HG03159 (cell line): ENCODE data around the gene CHCHD6.

Experiments used
- ATAC-seq: cut with Tn5 transposase; IDR thresholded peaks from one replicate; pipeline ENCODE4 v1.9.1; 2021; ENCODE audit warnings: mild to moderate bottlenecking, moderate library complexity; ENCODE audit not compliant: unreplicated experiment

Gene CHCHD6

DNA sequence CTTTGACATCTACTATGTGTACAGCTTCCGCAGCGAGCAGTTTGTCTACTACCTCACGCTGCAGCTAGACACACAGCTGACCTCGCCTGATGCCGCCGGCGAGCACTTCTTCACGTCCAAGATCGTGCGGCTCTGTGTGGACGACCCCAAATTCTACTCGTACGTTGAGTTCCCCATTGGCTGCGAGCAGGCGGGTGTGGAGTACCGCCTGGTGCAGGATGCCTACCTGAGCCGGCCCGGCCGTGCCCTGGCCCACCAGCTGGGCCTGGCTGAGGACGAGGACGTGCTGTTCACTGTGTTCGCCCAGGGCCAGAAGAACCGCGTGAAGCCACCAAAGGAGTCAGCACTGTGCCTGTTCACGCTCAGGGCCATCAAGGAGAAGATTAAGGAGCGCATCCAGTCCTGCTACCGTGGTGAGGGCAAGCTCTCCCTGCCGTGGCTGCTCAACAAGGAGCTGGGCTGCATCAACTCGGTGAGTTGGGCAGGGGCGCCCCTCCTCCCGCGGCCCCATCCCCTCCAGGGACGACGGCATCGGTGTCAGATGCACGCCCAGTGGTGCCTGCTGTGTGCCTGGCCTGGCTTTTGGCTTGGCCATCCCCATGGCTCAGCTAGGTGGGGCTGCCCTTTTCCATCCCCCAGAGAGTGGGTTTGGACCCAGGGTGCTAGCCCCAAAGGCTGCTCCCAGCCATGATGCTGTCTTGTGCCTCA lies 285.4 kb downstream of the CHCHD6 start:
- no peak for ATAC-seq

DNA sequence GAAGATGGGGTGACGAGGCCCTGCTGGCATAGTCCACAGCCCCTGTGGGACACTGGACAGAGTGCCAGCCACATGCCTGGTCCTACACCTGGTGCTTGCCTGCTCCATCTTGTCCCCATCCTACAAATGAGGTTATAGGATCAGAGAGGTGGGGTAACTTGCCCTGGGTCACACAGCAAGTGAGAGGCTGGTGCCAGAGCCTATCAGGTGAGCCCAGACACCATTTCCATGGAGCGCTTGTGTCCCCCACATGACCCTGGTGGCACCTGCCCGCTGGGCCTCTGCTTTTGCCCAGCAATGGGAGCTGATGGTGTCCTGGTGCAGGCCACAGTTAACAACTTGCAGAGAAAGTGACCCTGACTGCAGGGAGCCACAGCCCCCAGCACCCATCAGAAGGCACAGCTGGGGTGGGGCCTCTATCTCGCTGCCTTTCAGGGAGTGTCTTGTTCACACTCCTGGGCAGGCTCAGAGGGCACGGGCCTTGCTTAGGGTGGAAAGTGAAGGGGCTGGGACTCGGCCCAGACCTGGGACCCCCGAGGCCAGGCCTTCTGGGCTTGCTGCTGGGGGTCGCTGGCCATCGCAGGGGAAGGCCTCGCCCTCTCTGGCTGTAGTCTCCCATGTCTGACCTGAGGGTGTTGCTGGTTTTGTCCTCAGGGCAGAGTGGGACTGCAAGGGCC lies 286.1 kb downstream of the CHCHD6 start:
- ATAC-seq: no peak

DNA sequence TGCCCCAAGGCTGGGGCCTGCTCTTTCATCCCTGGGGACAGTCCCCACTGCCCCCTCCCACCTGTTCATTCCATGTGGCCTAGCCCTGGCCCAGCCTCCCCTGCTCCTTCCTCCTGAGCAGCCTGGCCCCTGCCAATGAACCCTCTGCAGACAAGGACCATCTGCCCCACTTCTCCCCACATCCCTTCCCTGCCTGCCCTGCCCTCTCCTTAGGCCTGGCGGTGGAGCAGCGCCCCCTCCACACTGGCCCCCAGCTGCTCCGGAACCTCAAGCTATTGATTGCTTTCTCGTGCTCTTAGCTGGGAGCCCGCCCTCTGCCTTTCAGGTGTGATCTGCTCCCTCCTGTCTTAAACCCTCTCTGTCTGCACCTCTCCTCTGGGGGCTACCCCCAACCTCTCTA lies 286.9 kb downstream of the CHCHD6 start:
- no peak for ATAC-seq

DNA sequence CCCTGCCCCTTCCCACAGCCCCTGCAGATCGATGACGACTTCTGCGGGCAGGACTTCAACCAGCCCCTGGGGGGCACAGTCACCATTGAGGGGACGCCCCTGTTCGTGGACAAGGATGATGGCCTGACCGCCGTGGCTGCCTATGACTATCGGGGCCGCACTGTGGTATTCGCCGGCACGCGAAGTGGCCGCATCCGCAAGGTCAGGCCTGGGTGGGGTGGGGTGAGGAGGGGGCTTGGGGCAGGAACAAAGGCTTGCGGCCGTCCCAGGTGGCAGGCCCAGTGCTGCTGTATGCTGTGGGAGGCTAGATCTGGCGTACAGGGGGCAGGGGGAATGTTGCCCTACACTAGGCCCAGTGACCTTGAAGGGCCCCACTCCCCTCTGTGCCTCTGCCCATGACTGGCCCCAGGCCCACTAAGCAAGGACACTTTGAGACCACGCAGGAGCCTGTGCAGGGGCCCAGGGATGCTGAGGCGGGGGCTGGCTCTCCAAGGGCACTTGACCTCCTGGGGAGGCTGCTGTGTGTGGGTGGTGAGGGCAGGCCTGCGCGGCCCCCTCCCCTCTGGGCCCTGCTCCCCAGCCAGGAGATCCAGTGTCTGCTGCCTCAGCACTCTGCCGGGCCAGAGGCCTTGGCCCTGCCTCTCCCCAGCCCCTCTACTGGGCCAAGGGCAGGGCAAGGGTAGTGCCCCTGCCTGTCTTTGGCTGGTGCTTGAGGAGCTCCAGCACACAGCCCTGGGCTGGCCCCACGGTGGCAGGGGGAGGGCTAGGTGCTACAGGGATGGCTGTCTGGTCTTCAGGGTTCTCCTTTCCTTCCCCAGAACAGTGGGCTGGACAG lies 287.5 kb downstream of the CHCHD6 start:
- no peak for ATAC-seq

DNA sequence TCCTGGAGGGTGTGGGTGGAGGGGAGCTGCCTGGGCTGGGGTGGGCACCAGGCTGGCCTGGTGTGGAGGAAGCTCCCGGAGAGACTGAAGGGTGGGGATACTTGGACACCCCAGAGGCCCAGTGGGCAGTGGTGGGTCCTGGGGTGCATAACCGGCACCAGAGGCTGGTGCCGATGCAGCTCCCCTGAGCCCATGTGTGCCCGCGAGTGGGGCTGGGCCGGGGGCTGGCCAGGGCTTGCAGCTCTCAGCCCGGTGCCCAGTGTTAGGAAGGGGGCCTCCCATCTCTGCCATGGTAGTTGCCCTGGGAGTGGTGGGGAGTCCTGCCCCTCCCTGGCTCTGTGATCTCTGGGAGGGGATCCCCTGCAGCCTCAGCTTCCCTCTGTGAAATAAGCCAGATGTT lies 288.2 kb downstream of the CHCHD6 start:
- ATAC-seq: no peak

DNA sequence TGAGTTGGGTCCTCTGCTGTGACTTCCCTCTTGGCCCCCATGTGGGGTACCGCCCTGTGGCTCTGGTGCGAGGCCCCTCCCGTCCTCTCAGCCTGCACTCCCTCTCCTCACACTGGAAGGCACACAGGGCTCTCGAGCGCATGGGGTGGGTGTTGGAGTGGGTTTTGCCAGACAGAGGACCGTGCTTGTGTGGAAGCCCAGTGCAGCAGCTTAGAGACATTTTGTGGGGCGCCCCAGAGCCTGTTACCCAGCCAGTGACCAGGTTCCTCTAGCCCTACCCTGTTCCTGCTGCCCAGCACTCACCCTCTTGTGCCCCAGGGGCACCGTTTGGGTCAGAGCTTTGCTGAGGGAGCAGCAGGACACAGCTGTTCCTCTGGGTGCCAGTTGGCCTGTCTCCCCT lies 288.7 kb downstream of the CHCHD6 start:
- ATAC-seq: no peak

DNA sequence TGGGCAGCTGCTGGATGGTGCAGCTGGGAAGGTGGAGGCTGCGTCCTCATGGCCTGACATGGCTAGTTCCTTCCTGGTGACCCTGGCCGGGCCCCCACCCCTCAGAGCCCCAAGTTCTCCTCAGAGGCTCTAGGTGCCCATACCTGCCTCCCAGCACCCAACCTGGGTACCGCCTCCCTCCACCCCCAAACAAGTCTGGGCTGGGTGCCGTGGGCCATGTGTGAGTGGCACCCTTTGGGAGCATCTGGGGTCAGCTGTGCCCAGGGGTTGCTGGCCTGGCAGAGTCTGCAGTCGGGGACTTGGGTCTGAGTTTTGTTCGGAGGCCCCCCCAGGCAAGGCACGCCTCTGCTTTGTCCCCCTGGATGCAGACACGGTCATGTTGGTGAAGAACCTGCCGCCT lies 289.4 kb downstream of the CHCHD6 start:
- ATAC-seq: no peak

DNA sequence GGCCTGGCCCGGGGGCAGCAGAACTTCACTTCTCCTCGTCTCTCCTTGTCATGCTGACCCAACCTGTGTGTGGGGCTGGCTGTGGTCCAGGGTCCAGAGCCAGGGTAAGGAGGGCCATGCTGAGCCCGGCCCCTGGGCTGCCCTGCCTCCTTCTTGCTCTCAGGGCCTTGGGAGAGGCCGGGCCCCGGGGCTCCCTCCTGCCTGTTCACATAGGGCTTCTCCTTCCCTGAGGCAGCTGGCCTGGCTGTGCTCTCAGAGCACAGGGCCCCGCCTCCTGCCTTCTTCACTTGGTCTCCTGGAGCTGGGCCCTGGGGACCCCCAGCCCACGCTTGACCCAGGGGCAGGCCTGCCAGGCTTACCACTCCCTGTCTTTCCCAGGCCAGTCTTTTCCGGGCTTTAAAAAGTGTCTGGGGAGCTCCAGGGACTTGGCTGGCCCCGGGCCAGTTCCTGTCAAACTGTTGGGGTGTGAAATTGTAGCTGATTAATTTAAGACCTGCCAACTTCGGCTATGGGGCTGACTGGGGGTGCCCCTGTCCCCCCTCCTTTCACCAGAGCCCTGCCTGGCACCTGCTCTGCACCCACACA lies 290.7 kb downstream of the CHCHD6 start:
- no peak for ATAC-seq

DNA sequence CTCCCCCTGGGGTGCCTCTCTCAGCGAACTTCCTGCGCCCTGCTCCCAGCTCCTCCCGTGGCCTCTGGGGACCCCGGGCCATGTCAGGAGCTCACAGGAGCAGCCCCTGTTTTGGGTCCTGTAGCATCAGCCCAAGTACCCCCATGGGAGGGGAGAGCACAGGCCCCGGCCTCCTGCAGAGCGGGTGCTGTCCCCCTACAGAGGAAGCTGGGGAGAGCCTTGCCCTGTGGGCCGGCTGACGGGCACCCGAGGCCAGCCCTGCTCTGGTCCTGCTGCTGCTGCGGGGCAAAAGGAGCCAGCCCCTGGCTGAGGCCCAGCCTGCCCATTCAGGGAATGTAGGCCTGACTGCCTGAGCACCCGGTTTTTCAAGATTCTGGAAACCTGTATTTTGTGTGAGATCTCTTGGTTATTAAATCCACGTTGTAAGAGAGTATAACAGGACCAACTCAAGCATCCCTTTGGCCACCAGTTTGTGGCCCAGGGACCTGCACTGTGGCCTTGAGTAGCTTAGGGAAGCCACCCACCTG lies 291.3 kb downstream of the CHCHD6 start:
- no peak for ATAC-seq

DNA sequence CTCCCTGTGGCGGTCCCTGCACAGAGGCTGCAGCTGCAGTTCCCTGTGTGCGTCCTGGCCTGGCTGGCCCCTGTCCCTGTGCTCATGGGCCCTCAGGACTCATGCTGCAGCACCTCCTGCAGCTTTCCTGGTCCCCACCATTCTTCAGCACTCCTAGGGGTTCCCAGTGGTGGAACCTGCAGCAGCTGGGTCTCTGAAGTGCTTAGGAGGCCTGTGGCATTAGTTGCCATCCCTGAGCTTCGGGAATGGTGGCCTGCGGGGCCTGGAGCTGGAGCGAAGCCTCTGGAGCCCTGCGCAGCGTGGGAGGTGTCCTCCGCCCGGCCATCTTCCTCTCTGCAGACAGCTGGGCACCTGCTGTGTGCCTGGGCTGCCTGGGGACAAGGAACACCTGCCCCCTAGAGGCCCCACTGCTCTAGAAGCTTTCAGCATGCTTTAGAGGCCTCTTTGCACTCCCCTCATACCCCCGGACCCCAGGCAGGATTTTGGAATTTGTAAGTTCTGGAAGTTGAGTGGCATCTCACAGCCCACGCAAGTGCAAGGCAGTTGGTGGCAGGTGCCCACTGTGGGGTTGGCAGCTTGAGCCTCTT lies 292.0 kb downstream of the CHCHD6 start:
- ATAC-seq: no peak

DNA sequence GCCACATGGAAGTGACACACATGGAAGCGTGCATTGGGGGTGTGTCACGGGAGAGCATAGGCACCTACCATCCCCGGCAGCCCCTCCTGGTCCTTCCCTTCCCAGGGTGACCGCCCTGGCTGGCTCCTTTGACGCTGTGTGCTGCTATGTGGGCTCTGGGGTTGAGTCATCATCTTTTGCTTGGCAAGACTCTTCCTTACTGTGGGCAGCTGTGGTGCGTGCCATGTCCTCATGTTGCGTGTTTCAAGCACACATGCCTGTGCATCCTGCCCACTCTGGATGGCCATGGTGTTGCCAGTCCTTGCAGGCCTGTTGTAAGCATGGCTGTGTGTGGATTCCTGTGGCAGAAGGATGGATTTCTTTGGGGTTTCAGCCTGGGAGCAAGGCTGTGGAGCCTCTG lies 292.9 kb downstream of the CHCHD6 start:
- ATAC-seq: no peak

DNA sequence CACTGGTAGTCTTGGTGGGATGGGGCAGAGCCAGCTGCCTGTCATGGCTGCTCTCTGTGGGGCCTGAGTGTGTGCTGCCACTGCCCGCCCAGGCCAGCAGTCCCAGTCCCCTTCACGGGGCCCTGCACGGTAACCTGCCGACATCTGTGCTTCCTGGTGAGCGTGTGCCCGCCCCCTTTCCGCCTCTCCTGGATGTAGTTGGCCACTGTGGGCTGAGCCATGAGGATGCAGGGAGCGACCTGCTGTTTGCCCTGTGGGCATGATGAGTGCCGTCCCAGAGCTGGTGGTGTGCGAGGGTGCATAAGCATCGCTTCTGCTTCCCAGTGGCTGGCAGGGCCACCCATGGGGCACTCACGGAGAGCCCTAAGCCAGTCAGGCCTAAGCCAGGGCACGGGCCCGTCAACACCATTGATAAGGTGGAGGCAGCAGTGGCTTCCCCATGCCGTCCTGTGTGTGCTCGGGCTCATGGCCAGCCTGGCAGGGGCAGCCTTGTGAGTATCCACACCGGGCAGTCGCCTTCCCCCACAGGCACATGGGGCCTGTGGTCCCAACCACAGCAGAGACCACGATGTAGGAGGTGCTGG lies 293.5 kb downstream of the CHCHD6 start:
- no peak for ATAC-seq

DNA sequence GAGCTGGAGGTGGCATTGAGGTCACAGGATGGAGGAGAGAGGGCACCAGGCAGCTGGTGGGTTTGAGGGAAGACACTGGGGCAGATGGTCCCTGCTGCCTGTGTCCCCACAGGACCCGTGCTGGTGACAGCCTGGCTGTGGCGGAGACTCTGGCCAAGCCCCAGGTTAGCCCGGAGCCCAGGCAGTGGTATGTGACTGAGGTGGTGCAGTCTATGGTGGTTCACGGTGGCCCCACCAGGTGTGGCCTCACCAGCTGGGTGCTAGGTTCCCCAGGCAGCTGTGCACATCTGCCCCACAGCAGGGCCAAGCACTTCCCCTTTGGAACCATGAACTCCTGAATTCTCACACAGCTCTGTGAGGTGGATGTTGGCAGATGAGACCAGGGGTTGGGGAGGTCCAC lies 294.3 kb downstream of the CHCHD6 start:
- ATAC-seq: no peak

DNA sequence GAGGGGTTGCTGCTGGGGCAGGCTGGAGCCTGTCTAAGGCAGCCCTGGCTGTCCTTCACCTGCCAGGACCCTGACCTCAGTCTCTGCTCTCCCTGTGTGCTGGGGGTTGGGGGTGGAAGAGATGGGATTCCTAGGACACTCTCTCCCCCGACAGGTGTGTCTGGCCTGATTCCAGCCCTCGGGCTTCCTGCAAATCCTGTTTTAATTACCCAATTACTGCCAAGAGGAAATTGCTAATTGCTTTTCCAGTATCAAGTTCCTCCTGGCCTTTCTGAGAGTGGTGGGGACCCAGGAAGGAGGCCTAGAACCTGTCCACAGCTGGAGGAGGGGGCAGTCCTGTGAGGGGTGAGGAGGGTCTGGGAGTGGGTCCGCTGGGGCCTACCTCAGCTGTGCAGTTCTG lies 294.7 kb downstream of the CHCHD6 start:
- no peak for ATAC-seq

DNA sequence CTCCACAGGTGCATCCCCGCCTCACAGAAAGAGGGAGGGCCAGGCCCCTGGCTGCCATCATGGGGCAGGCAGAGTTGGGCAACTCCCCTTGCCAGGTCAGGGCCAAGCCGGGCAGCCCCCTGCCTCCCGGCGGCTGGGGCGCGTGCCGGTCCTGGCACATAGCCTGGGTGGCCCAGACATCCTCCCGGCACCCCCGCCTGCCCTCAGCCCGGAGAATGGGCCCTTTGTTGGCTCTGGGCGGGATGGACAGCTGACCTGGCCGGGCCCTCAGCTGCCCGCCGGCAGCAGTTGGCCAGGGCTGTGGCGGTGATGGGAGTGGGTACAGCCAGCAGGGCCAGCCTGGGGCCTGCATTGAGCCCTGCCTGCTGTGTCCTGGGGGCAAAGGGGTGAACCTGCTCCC lies 295.3 kb downstream of the CHCHD6 start:
- ATAC-seq: no peak

DNA sequence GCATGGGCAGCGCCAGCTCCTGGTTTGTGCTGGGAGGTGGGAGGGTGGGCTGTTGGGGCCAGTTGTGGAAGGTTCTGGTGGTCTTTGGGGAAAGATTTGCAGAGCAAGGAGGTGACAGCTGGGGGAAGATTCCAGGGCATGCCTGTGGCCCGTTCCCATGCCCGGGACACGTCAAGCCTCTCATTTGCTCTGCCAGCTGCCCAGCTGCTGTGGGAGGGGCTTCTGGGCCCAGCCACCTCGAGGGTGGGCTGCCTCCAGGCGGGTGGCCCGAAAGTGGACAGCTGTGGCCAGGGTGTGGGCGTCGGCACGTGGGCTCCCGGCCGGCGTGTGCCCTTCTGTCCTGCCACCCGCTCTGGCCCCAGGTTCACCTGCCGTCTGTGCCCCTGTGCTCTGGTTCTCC lies 296.1 kb downstream of the CHCHD6 start:
- ATAC-seq: no peak

DNA sequence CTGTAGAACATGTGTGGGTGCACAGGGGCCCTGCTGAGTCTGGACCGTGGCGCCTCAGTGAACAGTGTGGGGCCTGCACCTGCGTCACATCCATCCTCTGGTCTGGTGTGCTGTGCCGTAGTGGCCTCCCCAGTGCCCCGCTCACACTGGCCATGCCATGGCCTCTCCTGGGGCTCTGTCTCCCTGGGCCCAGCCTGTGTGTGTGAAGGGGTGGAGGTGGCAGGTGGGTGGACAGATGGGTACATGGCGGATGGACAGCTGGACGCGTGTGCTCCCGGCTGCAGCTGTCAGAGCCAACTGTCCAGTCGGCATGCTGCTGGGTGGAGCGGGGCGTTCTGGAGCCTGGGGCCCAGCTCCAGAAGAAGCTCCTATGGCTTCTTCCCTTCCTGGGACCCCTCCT lies 296.7 kb downstream of the CHCHD6 start:
- no peak for ATAC-seq

DNA sequence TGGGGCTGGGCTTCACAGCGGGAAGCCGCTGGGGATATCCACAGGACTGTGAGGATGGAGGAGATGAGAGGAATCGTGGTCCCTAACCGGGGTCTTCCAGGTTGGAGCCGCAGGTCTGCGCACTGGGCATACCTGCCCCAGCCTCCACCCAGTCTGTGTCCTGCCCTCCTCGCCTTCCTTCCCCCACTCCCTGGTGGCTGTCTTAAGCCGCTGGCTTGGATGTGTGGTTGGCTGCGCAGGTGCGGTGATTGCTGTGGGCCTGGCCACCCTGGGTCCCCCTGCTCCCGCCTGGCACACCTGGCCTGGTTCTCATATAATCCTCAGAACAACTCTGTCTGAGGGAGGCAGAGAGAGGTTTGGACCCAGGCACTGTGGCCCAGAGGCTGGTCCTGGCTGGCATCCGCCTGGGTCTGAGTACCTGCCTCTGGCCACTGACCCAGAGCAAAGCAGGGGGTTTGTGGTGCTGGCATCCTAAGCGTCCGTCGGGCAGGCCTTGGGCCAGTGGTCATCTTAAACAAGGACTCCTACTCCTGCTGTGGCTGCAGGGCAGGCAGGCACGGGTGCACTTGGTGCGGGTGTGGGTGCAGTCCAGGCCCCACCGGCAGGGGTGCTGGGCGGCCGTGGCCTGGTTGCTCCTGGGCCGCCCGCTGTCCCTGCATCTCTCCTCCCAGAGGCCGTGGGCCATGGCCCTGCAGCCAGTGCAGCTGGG lies 297.6 kb downstream of the CHCHD6 start:
- no peak for ATAC-seq

DNA sequence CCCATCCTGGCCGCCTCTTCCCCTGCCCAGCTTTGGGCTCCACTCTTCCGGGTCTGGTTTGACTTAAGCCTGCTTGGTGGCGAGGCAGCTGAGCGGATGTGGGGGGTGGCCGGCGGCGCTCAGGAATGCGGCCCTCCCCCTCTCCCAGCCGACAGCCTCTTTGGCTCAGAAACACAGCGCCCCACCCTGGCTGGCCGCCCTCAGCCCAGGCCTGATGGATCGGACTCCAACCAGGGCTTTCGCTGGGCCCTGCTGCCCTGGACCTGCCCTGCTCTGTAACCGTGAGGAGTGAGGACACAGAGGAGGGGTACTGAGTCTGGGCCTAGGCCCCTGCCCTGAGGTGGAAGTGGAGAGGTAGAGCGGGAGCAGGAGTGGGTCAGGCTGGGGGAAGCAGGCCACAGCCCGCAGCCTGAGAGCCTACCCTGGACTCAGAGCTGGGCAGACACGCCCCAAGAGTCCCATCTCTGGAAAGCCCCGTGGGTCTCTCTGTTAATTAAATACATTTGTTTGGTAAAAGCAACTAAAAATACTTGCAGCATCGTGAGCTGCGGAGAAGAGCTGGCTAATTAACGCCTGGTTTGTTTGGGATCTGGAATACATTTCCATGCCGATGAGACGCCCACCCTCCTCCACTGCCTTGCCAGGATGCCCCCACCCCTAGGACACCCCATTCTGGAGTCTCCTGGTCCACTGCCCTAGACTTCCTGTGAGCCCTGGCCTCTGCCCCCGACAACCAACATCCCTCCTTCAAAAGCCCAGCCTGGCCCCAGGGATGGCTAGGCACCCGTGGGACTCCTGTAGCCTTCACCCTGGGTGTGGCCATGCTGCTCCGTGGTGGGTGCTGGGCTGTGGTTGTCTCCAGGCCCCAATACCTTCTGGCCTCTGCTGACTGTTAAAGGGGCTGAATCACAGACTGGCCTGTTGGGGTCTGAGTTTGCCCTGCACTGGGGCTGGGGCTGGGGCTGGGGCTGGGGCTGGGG lies 298.4 kb downstream of the CHCHD6 start:
- no peak for ATAC-seq
